ENCODE data around the gene USP30.

The USP30 gene

GRCh38 chr12:109126784-109127183 is 74.4 kb downstream of the USP30 start:
- no peak for DNase-seq (ENCODE audit: low read depth in 2 of 2)

GRCh38 chr12:109127533-109128242 is 75.3 kb downstream of the USP30 start:
- DNase-seq (ENCODE audit: low read depth in 2 of 2) = no peak

GRCh38 chr12:109130297-109131153 is 78.1 kb downstream of the USP30 start:
- DNase-seq (ENCODE audit: low read depth in 2 of 2) = no peak

DNA sequence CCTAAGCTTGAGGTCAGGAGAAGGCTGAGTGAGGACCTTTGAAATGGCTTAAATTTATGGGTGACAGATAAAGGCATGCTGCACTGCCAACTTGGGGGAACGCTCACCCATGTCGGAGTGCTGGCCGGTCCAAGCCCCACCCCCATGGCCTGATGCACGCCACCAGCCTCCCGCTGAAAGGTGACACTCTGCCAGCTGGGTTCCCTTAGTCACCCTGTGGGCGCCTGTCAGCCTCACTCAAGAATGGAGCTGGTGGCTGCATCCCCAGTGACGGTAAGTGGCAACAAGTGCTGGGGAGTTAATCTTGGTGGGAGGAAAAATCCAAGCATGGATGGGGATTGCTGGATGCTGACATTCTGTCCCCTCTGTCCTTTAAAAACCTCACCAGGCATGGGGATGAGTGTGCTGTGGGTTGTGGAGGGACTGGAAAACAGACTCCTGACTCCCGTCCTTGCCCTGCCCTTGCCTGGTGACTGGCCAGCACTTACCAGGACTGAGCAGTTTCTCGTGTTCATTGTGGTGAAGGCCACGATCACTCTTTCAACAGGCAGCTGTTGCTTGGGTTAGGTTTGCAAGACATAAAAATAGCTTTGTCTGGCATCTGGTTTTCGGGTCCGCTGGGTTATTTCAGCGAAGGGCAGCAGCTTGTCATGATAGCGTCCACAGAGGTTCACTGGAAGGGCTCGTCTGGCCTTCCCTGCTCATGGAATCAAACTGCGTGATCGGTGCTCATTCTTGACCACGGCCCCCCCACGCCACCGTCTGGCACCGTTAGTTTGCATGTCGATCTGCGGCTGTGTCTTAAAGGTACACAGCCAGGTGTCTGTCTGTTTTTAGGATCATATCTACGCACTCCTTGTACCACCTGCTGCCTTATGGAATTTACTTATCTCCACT is 79.0 kb downstream of the USP30 start:
- DNase-seq (ENCODE audit: low read depth in 2 of 2) = no peak

DNA sequence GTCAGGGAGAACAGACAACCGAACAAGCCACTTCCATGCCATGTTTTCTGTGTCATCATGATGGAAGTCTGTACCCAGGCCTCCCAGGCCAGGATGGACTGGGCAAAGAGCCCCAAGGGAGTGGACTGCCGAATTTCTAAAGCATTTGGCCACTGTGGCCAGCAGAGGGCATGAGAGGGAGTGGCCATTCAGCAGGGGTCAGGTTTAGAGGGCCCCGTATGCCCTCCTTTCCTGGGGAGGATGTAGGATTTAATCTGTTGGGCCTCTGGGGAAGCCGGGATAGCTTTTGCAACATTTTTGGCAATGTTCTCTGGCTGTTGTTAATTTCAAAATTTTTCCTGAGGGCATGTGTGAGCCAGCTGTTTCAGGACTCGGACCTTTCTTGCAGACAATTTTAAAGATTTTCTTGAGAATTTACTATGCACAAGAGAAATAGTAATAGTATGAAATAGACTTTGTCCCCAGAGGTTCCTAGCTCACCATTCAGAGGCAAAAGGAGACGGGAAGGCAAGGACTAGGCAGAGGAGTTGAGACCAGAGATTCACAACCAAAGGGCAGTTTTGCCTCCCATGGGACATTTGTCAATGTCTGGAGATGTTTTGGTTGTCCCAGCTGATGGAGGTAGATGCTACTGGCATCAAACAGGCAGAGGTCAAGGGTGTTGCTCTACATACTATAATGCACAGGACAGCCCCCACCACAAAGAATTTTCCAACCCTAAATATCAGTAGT is 82.0 kb downstream of the USP30 start:
- DNase-seq (ENCODE audit: low read depth in 2 of 2) = no peak

GRCh38 chr12:109137055-109137454 is 84.7 kb downstream of the USP30 start:
- no peak for DNase-seq (ENCODE audit: low read depth in 2 of 2)
